Activated CD8-positive, alpha-beta memory T cell treated with anti-CD3 and anti-CD28 coated beads for 36 hours (primary cell): ENCODE measurements around the gene BAG1. TPM values are rescaled to one million over a fixed set of nuclear protein-coding genes. Genes with fewer than 3 reads are reported as not detected.

Experiments used
- CTCF ChIA-PET: fragments of 350-600 bp; sonication (Branson Sonifier 250); formaldehyde crosslinking; loops from one replicate; lab custom pipeline; 2021; ENCODE audit warnings: antibody characterized with exemption; lab: Charles Lee
- POLR2A ChIA-PET: fragments of 350-600 bp; sonication (Branson Sonifier 250); formaldehyde crosslinking; loops from one replicate; lab custom pipeline; 2021; ENCODE audit warnings: antibody characterized with exemption; lab: Charles Lee
- total RNA-seq, 2 experiments: library from RNA; stranded (reverse); gene quantifications; one replicate each; pipeline ENCODE4 v1.2.3, GENCODE V29; 2021

BAG1 gene
- total RNA-seq, 2 experiments from 2014 or later = 76.9 to 78.8 TPM

GRCh38 chr9:33288235-33288634 is 23.7 kb upstream of the BAG1 start:
- ChIA-PET POLR2A (no interaction called here), CTCF (interaction anchor here (1.7 kb wide), 1 partner anchor 9 kb away, joined by 5 read pairs; no protein-coding TSS in a partner anchor)

GRCh38 chr9:33287087-33287490 is 22.6 kb upstream of the BAG1 start:
- POLR2A ChIA-PET = no interaction called here
- CTCF ChIA-PET = interaction anchor here (0.6 to 1.8 kb wide), 6 partner anchors 10 to 167 kb away, joined by 3 to 6 read pairs (median 4); no protein-coding TSS in a partner anchor

- CTCF ChIA-PET = interaction anchor here (1.0 to 1.8 kb wide), 2 partner anchors 166 to 181 kb away, joined by 3 to 6 read pairs; no protein-coding TSS in a partner anchor
- POLR2A ChIA-PET = no interaction called here
Measured at GRCh38 chr9:33285502-33285901, 21.0 kb upstream of the BAG1 start.

- ChIA-PET CTCF (no interaction called here), POLR2A (no interaction called here)
Measured at GRCh38 chr9:33277484-33277883, 13.0 kb upstream of the BAG1 start.

- ChIA-PET POLR2A (no interaction called here), CTCF (interaction anchor here (1.1 to 1.7 kb wide), 2 partner anchors 8 to 10 kb away, joined by 3 to 4 read pairs; no protein-coding TSS in a partner anchor)
Measured at GRCh38 chr9:33273972-33274328, 9.4 kb upstream of the BAG1 start.

GRCh38 chr9:33273266-33273971 is 8.9 kb upstream of the BAG1 start:
- CTCF ChIA-PET = interaction anchor here (1.1 to 1.7 kb wide), 2 partner anchors 9 to 11 kb away, joined by 3 to 4 read pairs; no protein-coding TSS in a partner anchor
- POLR2A ChIA-PET = no interaction called here

GRCh38 chr9:33272061-33272460 is 7.6 kb upstream of the BAG1 start:
- CTCF ChIA-PET = interaction anchor here (0.6 kb wide), 1 partner anchor 156 kb away, joined by 3 read pairs; no protein-coding TSS in a partner anchor
- POLR2A ChIA-PET = no interaction called here

GRCh38 chr9:33270146-33270545 is 5.6 kb upstream of the BAG1 start:
- CTCF ChIA-PET = no interaction called here
- POLR2A ChIA-PET = no interaction called here

GRCh38 chr9:33267151-33267767 is 2.8 kb upstream of the BAG1 start:
- ChIA-PET POLR2A (no interaction called here), CTCF (no interaction called here)

- POLR2A ChIA-PET = no interaction called here
- CTCF ChIA-PET = interaction anchor here (0.8 to 1.4 kb wide), 3 partner anchors 19 to 182 kb away, joined by 3 to 4 read pairs (median 3); partner anchors contain the start of gene AQP3
Measured at GRCh38 chr9:33265211-33265865, 830 bp upstream of the BAG1 start.

- POLR2A ChIA-PET = interaction anchor here (2.3 kb wide), 1 partner anchor 26 kb away, joined by 8 read pairs; the partner anchor contains the start of gene NFX1
- CTCF ChIA-PET = no interaction called here
Measured at GRCh38 chr9:33264003-33264472, 470 bp downstream of the BAG1 start.

GRCh38 chr9:33263131-33264002 is 1.1 kb downstream of the BAG1 start:
- ChIA-PET POLR2A (interaction anchor here (2.3 kb wide), 1 partner anchor 27 kb away, joined by 8 read pairs; the partner anchor contains the start of gene NFX1), CTCF (no interaction called here)

- CTCF ChIA-PET = no interaction called here
- POLR2A ChIA-PET = no interaction called here
Measured at GRCh38 chr9:33260372-33260771, 4.1 kb downstream of the BAG1 start.

- POLR2A ChIA-PET = no interaction called here
- CTCF ChIA-PET = no interaction called here
Measured at GRCh38 chr9:33257276-33257675, 7.2 kb downstream of the BAG1 start.

- ChIA-PET CTCF (no interaction called here), POLR2A (no interaction called here)
Measured at GRCh38 chr9:33256236-33256635, 8.3 kb downstream of the BAG1 start.

GRCh38 chr9:33255471-33255870 is 9.0 kb downstream of the BAG1 start:
- CTCF ChIA-PET = no interaction called here
- POLR2A ChIA-PET = no interaction called here

- ChIA-PET POLR2A (no interaction called here), CTCF (no interaction called here)
Measured at GRCh38 chr9:33255014-33255413, 9.5 kb downstream of the BAG1 start.

- POLR2A ChIA-PET = interaction anchor here (0.7 kb wide), 1 partner anchor 583 kb away, joined by 3 read pairs; no protein-coding TSS in a partner anchor
- CTCF ChIA-PET = interaction anchor here (0.6 kb wide), 1 partner anchor 23 kb away, joined by 3 read pairs; no protein-coding TSS in a partner anchor
Measured at GRCh38 chr9:33254211-33254610, 10.3 kb downstream of the BAG1 start.
